ENCODE data around the gene OR5B12. TPM values are rescaled to one million over a fixed set of nuclear protein-coding genes. Genes with fewer than 3 reads are reported as not detected.

Gene OR5B12
- not detected for total RNA-seq

DNA sequence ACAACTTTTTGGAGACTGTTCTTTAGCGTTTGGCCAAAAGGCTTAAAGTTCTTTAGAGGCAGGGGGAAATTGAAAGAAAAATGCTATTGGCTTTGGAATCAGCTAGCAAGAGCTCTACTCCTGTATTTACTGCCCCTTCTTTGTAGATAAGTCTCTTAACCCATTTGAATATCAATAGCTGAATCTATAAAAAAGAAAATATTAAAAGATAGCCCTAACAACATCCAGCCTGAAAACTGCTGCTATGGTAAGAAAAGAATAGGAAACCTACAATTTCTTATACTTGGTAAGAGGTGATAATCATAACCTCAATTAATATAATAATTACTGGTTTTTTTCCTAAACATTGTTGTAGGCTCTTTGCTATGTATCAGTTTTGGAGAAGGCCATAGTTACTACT, at the start of gene OR5B12:
TSS of gene OR5B12 (minus strand) at position 101 of the 400 bp plus-strand sequence. CDS start 2,085 bp downstream, outside the sequence.

DNA sequence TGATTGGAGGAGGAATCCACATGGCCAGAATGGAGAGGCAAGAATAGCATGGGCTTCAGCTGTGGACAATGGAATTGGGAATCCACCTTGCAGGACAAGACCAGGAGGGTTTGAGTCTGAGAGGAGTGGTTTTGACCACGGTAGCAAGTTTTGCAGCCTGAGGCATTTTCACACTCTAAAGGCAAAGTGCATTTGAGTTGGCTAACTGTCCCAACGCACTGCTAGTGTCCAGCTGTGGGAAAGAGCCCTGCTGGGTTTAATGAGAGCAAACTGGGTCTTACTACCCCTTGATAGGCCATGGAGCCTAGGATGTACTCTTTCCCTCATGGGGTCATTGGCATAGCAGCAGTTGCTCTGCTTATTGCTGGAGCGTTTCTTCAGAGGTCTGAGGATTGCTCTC, 14.0 kb downstream of the OR5B12 start, which contains the start of gene OR5B2:
TSS of gene OR5B2 (minus strand) at position 101 of the 400 bp plus-strand sequence. CDS start 4,860 bp downstream, outside the sequence.

DNA sequence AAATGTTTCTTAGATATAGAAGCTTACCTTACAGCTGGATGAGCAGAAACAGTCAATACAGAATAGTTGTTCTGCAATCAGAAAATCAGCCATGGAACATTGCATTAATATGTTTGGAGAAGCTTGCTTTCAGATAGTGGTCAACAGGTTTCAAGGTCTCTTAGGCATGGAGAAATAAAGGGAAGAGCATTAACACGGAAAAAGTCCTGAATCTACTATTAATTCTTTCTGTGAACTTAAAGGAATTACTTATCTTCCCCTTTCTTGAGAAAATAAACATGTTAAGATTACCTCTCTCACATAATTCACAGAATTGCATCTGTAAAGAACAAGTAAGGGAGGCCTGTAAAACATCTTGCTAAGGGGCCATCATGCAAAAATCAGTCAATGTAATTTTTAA, 35.3 kb downstream of the OR5B12 start, which contains the start of gene OR5B3:
TSS of gene OR5B3 (minus strand) at position 101 of the 400 bp plus-strand sequence. CDS start 3,465 bp downstream, outside the sequence.

Other genes with a start within 250 kb of the OR5B12 start
- not detected for gene OR1S2, start 238.1 kb downstream of the OR5B12 start, total RNA-seq
- gene OR1S1, start 229.5 kb downstream of the OR5B12 start, total RNA-seq = not detected
- not detected for gene OR10Q1, start 213.3 kb downstream of the OR5B12 start, total RNA-seq
- gene OR10W1, start 174.0 kb downstream of the OR5B12 start, total RNA-seq = not detected
- not detected for gene OR5B17, start 83.2 kb downstream of the OR5B12 start, total RNA-seq
- gene OR5B3, start 35.4 kb downstream of the OR5B12 start, total RNA-seq = not detected
- gene OR5B2, start 14.1 kb downstream of the OR5B12 start, total RNA-seq = not detected
- gene OR5B21, start 65.9 kb upstream of the OR5B12 start, total RNA-seq = under 1 TPM; 0.26 to 0.30 TPM
- 100 to 1,000 TPM; 131 to 137 TPM for gene LPXN, start 133.6 kb upstream of the OR5B12 start, total RNA-seq
- gene ZFP91, start 136.8 kb upstream of the OR5B12 start, total RNA-seq = 10 to 100 TPM; 44.8 to 46.7 TPM
- gene CNTF, start 180.4 kb upstream of the OR5B12 start, total RNA-seq = 1 to 10 TPM; 3.0 to 3.7 TPM

Data from activated naive CD4-positive, alpha-beta T cell treated with anti-CD3 and anti-CD28 coated beads, Interleukin-2, amount 10 ng/mL, durations not matched to agents 5 hours and 36 hours (primary cell).